GM19023 (cell line): Measurements from ENCODE around the gene PARVB.
"Not testable (repeated sequence)": the region's sequence is repeated elsewhere in the genome, so short reads cannot be mapped to it uniquely, and the experiment has no call there.

Experiments
- ATAC-seq: cut with Tn5 transposase; IDR thresholded peaks from one replicate; pipeline ENCODE4 v1.9.1; 2021; ENCODE audit warnings: mild to moderate bottlenecking, moderate library complexity; ENCODE audit not compliant: unreplicated experiment

Gene PARVB

GRCh38 chr22:44103735-44104480 lies 79.8 kb downstream of the PARVB start:
- no peak for ATAC-seq

- ATAC-seq = no peak
These were observed 83.2 kb downstream of the PARVB start for GRCh38 chr22:44107340-44107739.

- no peak for ATAC-seq
These were observed 84.0 kb downstream of the PARVB start for GRCh38 chr22:44108076-44108475.

GRCh38 chr22:44108806-44109385 lies 84.8 kb downstream of the PARVB start:
- ATAC-seq = no peak

- ATAC-seq = no peak
These were observed 85.3 kb downstream of the PARVB start for GRCh38 chr22:44109416-44109815.

- ATAC-seq = not testable (repeated sequence)
These were observed 86.6 kb downstream of the PARVB start for GRCh38 chr22:44110656-44111055.

GRCh38 chr22:44111562-44112155 lies 87.6 kb downstream of the PARVB start:
- no peak for ATAC-seq

GRCh38 chr22:44112191-44112590 lies 88.1 kb downstream of the PARVB start:
- no peak for ATAC-seq

- no peak for ATAC-seq
These were observed 92.2 kb downstream of the PARVB start for GRCh38 chr22:44116331-44116730.

GRCh38 chr22:44116755-44117684 lies 92.9 kb downstream of the PARVB start:
- no peak for ATAC-seq

- no peak for ATAC-seq
These were observed 93.6 kb downstream of the PARVB start for GRCh38 chr22:44117746-44118145.

GRCh38 chr22:44118645-44119315 lies 94.7 kb downstream of the PARVB start:
- ATAC-seq = no peak

- no peak for ATAC-seq
These were observed 95.7 kb downstream of the PARVB start for GRCh38 chr22:44119669-44120313.

- ATAC-seq = no peak
These were observed 96.2 kb downstream of the PARVB start for GRCh38 chr22:44120314-44120704.

- ATAC-seq = no peak
These were observed 101.3 kb downstream of the PARVB start for GRCh38 chr22:44125421-44125820.

- ATAC-seq = no peak
These were observed 102.7 kb downstream of the PARVB start for GRCh38 chr22:44126807-44127206.

GRCh38 chr22:44127356-44127755 lies 103.3 kb downstream of the PARVB start:
- no peak for ATAC-seq

GRCh38 chr22:44128958-44129618 lies 105.0 kb downstream of the PARVB start:
- ATAC-seq = no peak

- no peak for ATAC-seq
These were observed 105.5 kb downstream of the PARVB start for GRCh38 chr22:44129619-44129976.
